Ishikawa (cell line): ENCODE measurements around the gene TEN1.

Source experiments
- EP300 ChIP-seq: IDR thresholded peaks from 2 replicates; pipeline ENCODE4 v1.6.1; 2012; ENCODE audit warnings: borderline replicate concordance
- RAD21 ChIP-seq: IDR thresholded peaks from 2 replicates; pipeline ENCODE4 v1.6.1; 2012; ENCODE audit warnings: low read depth
- REST ChIP-seq: IDR thresholded peaks from 2 replicates; pipeline ENCODE4 v1.6.1; 2012; ENCODE audit warnings: low read depth, mild to moderate bottlenecking
- YY1 ChIP-seq: IDR thresholded peaks from 2 replicates; pipeline ENCODE4 v1.6.1; 2012; ENCODE audit warnings: low read depth

DNA sequence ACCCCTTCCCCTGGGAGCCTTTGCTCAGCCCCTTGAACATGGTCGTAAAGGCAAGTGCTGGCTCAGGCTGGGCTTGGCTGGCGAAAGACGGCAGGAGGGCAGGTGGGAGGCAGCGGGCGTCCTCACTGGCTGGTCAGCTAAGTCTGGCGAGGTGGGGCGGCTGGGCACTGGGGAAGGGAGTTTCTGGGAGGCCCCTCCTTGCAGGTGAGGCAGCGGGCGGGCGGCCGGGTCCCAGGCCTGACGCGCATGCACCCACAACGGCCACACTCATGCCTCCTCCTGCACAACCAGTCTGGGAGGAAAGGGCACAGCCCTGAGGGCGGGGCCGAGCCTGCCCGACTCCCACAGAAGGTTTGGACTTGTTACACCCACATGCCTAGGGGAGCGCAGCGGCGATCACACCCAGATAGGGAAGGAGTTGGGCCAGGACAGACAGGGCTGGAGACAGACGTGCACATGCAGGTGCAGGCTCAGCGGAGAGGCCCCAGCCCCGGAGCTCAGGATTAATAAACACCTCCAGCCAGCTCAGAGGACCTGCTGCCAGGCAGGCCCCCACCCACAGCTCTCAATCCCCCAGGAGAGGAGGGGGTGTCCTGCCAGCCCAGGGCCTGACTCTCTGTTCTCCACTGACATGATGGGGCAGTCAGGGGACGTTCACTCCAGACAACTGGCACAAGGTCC is 48.3 kb downstream of the TEN1 start, which contains the start of gene EVPL:
- no peak for TF ChIP-seq RAD21
- no peak for TF ChIP-seq YY1
- TF ChIP-seq EP300, result no peak
- no peak for TF ChIP-seq REST
